GM12878 (cell line): ENCODE results near the gene MEAK7. TPM values are rescaled to one million over a fixed set of nuclear protein-coding genes. Genes with fewer than 3 reads are reported as not detected.
A peak's percentile ranks its signal among the peaks of the same experiment; 100 is the strongest.

Experiments used
- CTCF ChIP-seq, 3 experiments: IDR thresholded peaks in 2 of 3; conservative IDR thresholded peaks in 1 of 3; 2 replicates each; pipeline ENCODE4 v1.5.1; 2011; ENCODE audit warnings: low read depth in 3 of 3, low read length in 3 of 3, mild to moderate bottlenecking in 3 of 3, control low read depth in 2 of 3, moderate library complexity in 2 of 3, inconsistent platforms in 1 of 3, mixed read lengths in 1 of 3; ENCODE audit not compliant: control insufficient read depth in 2 of 3, insufficient read depth in 1 of 3; ENCODE audit errors: extremely low read depth in 1 of 3
- E2F4 ChIP-seq: IDR thresholded peaks from 2 replicates; pipeline ENCODE4 v1.6.1; 2012; ENCODE audit warnings: low read depth, low read length, improper control_type of control experiment
- EED ChIP-seq: sonication (generic); IDR thresholded peaks from 2 replicates; pipeline ENCODE4 v1.6.1; 2016; ENCODE audit warnings: antibody characterized with exemption, low read depth
- ELK1 ChIP-seq: IDR thresholded peaks from 2 replicates; pipeline ENCODE4 v1.6.1; 2012; ENCODE audit warnings: low read depth, low read length, improper control_type of control experiment
- ESRRA ChIP-seq: IDR thresholded peaks from 2 replicates; pipeline ENCODE4 v1.6.1; 2012; ENCODE audit warnings: mild to moderate bottlenecking, low read length, improper control_type of control experiment
- EZH2 ChIP-seq: IDR thresholded peaks from 2 replicates; pipeline ENCODE4 v1.6.1; 2012; ENCODE audit warnings: low read depth, mild to moderate bottlenecking, control low read depth, inconsistent platforms, low read length, borderline replicate concordance; ENCODE audit not compliant: control insufficient read depth
- HDAC2 ChIP-seq: fragments of 200-600 bp; sonication (generic); IDR thresholded peaks from 2 replicates; pipeline ENCODE4 v1.6.1; 2017
- IKZF1 ChIP-seq: fragments of 450-650 bp; conservative IDR thresholded peaks from 2 replicates; pipeline ENCODE4 v1.6.1; 2017; ENCODE audit warnings: antibody characterized with exemption, mild to moderate bottlenecking
- MLLT1 ChIP-seq: fragments of 450-650 bp; IDR thresholded peaks from 2 replicates; pipeline ENCODE4 v1.6.1; 2016; ENCODE audit warnings: mild to moderate bottlenecking
- MYB ChIP-seq: fragments of 150-350 bp; IDR thresholded peaks from 2 replicates; pipeline ENCODE4 v1.6.1; 2014; ENCODE audit warnings: mild to moderate bottlenecking, low read depth, low read length, borderline replicate concordance
- NBN ChIP-seq: fragments of 450-650 bp; IDR thresholded peaks from 2 replicates; pipeline ENCODE4 v1.6.1; 2016
- NFYA ChIP-seq: IDR thresholded peaks from 2 replicates; pipeline ENCODE4 v1.6.1; 2011; ENCODE audit warnings: low read depth, mild to moderate bottlenecking, low read length, improper control_type of control experiment, borderline replicate concordance
- NR2F1 ChIP-seq: fragments of 450-650 bp; conservative IDR thresholded peaks from 2 replicates; pipeline ENCODE4 v1.6.1; 2017; ENCODE audit warnings: mild to moderate bottlenecking
- RUNX3 ChIP-seq: IDR thresholded peaks from 2 replicates; pipeline ENCODE4 v1.6.1; 2012; ENCODE audit warnings: low read length, inconsistent platforms
- SKIL ChIP-seq: fragments of 450-650 bp; IDR thresholded peaks from 2 replicates; pipeline ENCODE4 v1.6.1; 2017; ENCODE audit warnings: mild to moderate bottlenecking, low read depth, inconsistent platforms; ENCODE audit not compliant: poor library complexity, severe bottlenecking
- SREBF1 ChIP-seq: IDR thresholded peaks from 2 replicates; pipeline ENCODE4 v1.6.1; 2012; ENCODE audit warnings: mild to moderate bottlenecking, low read length
- ZBTB40 ChIP-seq: fragments of 450-650 bp; IDR thresholded peaks from 2 replicates; pipeline ENCODE4 v1.6.1; 2016; ENCODE audit warnings: mild to moderate bottlenecking, moderate library complexity, borderline replicate concordance
- ZNF24 ChIP-seq: fragments of 450-650 bp; IDR thresholded peaks from 2 replicates; pipeline ENCODE4 v1.6.1; 2017; ENCODE audit warnings: antibody characterized with exemption, mild to moderate bottlenecking
- polyA plus RNA-seq, 11 experiments: library from polyadenylated mRNA; depleted of rRNA in 4 of 11; unstranded in 6 of 11; stranded (reverse) in 5 of 11; fragments of >200 nt; fragmentation: Nextera tagmentation in 4 of 11; fragmentation: Illumina TruSeq in 1 of 11; extraction: Ambion mirVana in 4 of 11; extraction: Trizol in 1 of 11; gene quantifications; 1 replicate in 1 of 11; 2 replicates in 10 of 11; pipeline versions ENCODE4 v1.2.1 to v1.2.3, GENCODE V29; 2011 to 2016; ENCODE audit warnings: inconsistent platforms in 2 of 11, missing spikeins in 2 of 11, low read depth in 1 of 11
- total RNA-seq, 4 experiments: library from RNA; depleted of rRNA in 3 of 4; stranded (reverse); fragments of >200 nt in 3 of 4; fragmentation: Illumina TruSeq in 1 of 4; extraction: Trizol in 1 of 4; gene quantifications; 2 replicates each; pipeline versions ENCODE4 v1.2.1 to v1.2.3, GENCODE V29; 2013 to 2021

Gene MEAK7
- total and polyA plus RNA-seq, 10 of the 15 experiments (the other 5 are each of a cell fraction or from before 2014, with no cell fraction given): 1.4 to 11.9 (median 6.4) TPM

- no peak for TF ChIP-seq NR2F1
- TF ChIP-seq E2F4: no peak
- no peak for TF ChIP-seq SREBF1
- TF ChIP-seq RUNX3: peak; percentile 84
- no peak for TF ChIP-seq ZBTB40
- TF ChIP-seq CTCF (IDR thresholded peaks at IDR 0.05 in 2 of 3, conservative IDR thresholded peaks at IDR 0.05 in 1 of 3; ENCODE audit: control insufficient read depth in 2 of 3, extremely low read depth in 1 of 3, insufficient read depth in 1 of 3, low read depth in 3 of 3, low read length in 3 of 3): peak; percentile 93 to 96 (median 94)
- 0 out of 2 replicates have a peak, but pooled peaks have one; percentile 29 for TF ChIP-seq MLLT1
- TF ChIP-seq NBN: peak; percentile 53; the same call in 1 of the 2 replicates
- no peak for TF ChIP-seq ELK1
- TF ChIP-seq ESRRA: 0 out of 2 replicates have a peak, but pooled peaks have one; percentile 23
- peak; percentile 75 for TF ChIP-seq EED
- TF ChIP-seq EZH2: no peak
- peak; percentile 67 for TF ChIP-seq IKZF1
- no peak for TF ChIP-seq HDAC2
- TF ChIP-seq SKIL: peak; percentile 42
- TF ChIP-seq NFYA: no peak
- TF ChIP-seq MYB: 0 out of 2 replicates have a peak, but pooled peaks have one; percentile 35
- peak; percentile 18; the same call in 1 of the 2 replicates for TF ChIP-seq ZNF24
These were observed 6.8 kb upstream of the MEAK7 start (continued) for GRCh38 chr16:84511180-84511800.
